Measurements from ENCODE around the gene IGBP1.
"Not testable (repeated sequence)": the region's sequence is repeated elsewhere in the genome, so short reads cannot be mapped to it uniquely, and the experiment has no call there.

The IGBP1 gene
- total RNA-seq = 48.4 to 75.0 (median 65.1) reads per million in 3 donors

- no peaks in the 10 kb centered on the region for H3K27me3 ChIP-seq (replicated peaks; ENCODE audit: control insufficient read depth, insufficient read depth, low read length, poor library complexity, severe bottlenecking)
- peak; percentile 64 to 76 (median 69) for DNase-seq
- peak within 1 kb of the TSS; percentile 61 for H3K4me3 ChIP-seq (ENCODE audit: insufficient read depth, low read depth, low read length, poor library complexity, severe bottlenecking)
- peak within 1 kb of the TSS; percentile 81 for H3K27ac ChIP-seq (ENCODE audit: insufficient read depth, low read length, poor library complexity, severe bottlenecking)
- H3K9me3 ChIP-seq (ENCODE audit: control insufficient read depth, low read length) = no peaks in the 10 kb centered on the region
- peaks cover 10% of the 10 kb centered on the region for H3K4me1 ChIP-seq (ENCODE audit: control insufficient read depth, insufficient read depth, low read length, poor library complexity, severe bottlenecking)
- peaks cover 3% of the 10 kb centered on the region for H3K36me3 ChIP-seq (ENCODE audit: control insufficient read depth, insufficient read depth, low read length)
These were observed at the start of gene IGBP1 for GRCh38 chrX:70133303-70134115. Gene IGBP1, plus strand, starts transcription at chrX:70133447. Its CDS starts 501 bp downstream, at chrX:70133948.

DNA sequence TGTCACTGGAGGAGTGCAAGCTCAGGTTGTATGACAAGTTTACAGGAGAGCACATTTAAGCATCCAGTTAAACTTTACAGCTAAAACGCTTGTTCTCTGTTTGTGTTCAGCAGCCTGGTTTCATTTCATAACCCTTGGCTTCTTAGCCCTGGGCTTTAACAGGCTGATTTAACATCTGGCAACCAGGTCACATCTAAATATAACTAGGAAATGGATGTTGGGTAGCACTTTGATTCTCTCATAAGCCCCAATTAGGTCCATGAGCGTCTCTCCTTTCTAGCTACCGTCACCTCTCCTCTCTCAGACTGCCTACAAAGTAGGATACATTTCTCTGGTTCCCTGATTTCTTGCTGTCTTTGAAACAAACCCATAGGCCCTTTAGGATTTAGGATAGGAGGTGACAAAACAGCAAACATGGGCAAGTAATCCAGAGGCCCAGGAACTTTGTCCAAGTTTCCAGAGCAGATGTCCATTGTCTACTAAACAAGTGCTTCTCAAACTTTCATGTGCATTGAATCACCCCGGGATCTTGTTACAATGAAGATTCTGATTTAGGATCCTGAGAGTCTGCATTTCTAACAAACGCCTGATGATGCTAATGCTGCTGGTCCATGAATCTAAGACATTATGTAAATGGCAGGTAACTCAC is 48.5 kb upstream of the IGBP1 start:
- Histone ChIP-seq H3K27ac (ENCODE audit: insufficient read depth, low read length, poor library complexity, severe bottlenecking) (no peak overlapping the region), H3K4me1 (ENCODE audit: control insufficient read depth, insufficient read depth, low read length, poor library complexity, severe bottlenecking) (no peaks in the 10 kb centered on the region), H3K4me3 (ENCODE audit: insufficient read depth, low read depth, low read length, poor library complexity, severe bottlenecking) (no peak overlapping the region), H3K36me3 (ENCODE audit: control insufficient read depth, insufficient read depth, low read length) (no peaks in the 10 kb centered on the region), H3K9me3 (ENCODE audit: control insufficient read depth, low read length) (no peaks in the 10 kb centered on the region), H3K27me3 (replicated peaks; ENCODE audit: control insufficient read depth, insufficient read depth, low read length, poor library complexity, severe bottlenecking) (no peaks in the 10 kb centered on the region)
- no peak for DNase-seq

GRCh38 chrX:70087857-70088630 is 45.2 kb upstream of the IGBP1 start:
- no peaks in the 10 kb centered on the region for H3K36me3 ChIP-seq (ENCODE audit: control insufficient read depth, insufficient read depth, low read length)
- no peak for DNase-seq
- no peak overlapping the region for H3K27ac ChIP-seq (ENCODE audit: insufficient read depth, low read length, poor library complexity, severe bottlenecking)
- no peaks in the 10 kb centered on the region for H3K27me3 ChIP-seq (replicated peaks; ENCODE audit: control insufficient read depth, insufficient read depth, low read length, poor library complexity, severe bottlenecking)
- H3K9me3 ChIP-seq (ENCODE audit: control insufficient read depth, low read length) = no peaks in the 10 kb centered on the region
- H3K4me3 ChIP-seq (ENCODE audit: insufficient read depth, low read depth, low read length, poor library complexity, severe bottlenecking) = no peak overlapping the region
- no peaks in the 10 kb centered on the region for H3K4me1 ChIP-seq (ENCODE audit: control insufficient read depth, insufficient read depth, low read length, poor library complexity, severe bottlenecking)

DNA sequence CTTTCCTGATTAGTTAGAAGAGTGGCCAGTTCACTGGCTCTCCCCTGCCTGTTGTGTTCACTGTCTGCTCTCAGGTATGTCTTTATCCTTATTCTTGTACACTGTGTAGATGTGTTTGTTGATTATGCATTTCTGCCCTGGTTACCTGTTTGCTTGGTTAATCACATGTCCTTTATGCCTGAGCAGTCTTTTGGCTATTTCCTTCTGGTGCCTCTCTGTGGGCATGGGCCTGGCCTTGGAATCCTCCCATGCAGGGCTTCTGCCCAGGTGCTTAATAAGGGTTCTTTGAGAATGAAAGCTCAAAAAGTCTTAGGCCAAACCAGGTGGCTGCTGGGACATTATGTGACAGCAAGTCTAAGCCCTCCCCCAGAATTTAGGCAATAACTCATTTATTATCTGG is 44.5 kb upstream of the IGBP1 start:
- Histone ChIP-seq H3K27ac (ENCODE audit: insufficient read depth, low read length, poor library complexity, severe bottlenecking) (no peak overlapping the region), H3K27me3 (replicated peaks; ENCODE audit: control insufficient read depth, insufficient read depth, low read length, poor library complexity, severe bottlenecking) (no peaks in the 10 kb centered on the region), H3K36me3 (ENCODE audit: control insufficient read depth, insufficient read depth, low read length) (no peaks in the 10 kb centered on the region), H3K4me3 (ENCODE audit: insufficient read depth, low read depth, low read length, poor library complexity, severe bottlenecking) (no peak overlapping the region), H3K4me1 (ENCODE audit: control insufficient read depth, insufficient read depth, low read length, poor library complexity, severe bottlenecking) (no peaks in the 10 kb centered on the region), H3K9me3 (ENCODE audit: control insufficient read depth, low read length) (no peaks in the 10 kb centered on the region)
- DNase-seq = no peak

GRCh38 chrX:70089604-70090297 is 43.5 kb upstream of the IGBP1 start:
- Histone ChIP-seq H3K27ac (ENCODE audit: insufficient read depth, low read length, poor library complexity, severe bottlenecking) (no peak overlapping the region), H3K4me3 (ENCODE audit: insufficient read depth, low read depth, low read length, poor library complexity, severe bottlenecking) (no peak overlapping the region), H3K27me3 (replicated peaks; ENCODE audit: control insufficient read depth, insufficient read depth, low read length, poor library complexity, severe bottlenecking) (no peaks in the 10 kb centered on the region), H3K4me1 (ENCODE audit: control insufficient read depth, insufficient read depth, low read length, poor library complexity, severe bottlenecking) (no peaks in the 10 kb centered on the region), H3K36me3 (ENCODE audit: control insufficient read depth, insufficient read depth, low read length) (no peaks in the 10 kb centered on the region), H3K9me3 (ENCODE audit: control insufficient read depth, low read length) (no peaks in the 10 kb centered on the region)
- DNase-seq = no peak

- Histone ChIP-seq H3K4me1 (ENCODE audit: control insufficient read depth, insufficient read depth, low read length, poor library complexity, severe bottlenecking) (no peaks in the 10 kb centered on the region), H3K27ac (ENCODE audit: insufficient read depth, low read length, poor library complexity, severe bottlenecking) (no peak overlapping the region), H3K4me3 (ENCODE audit: insufficient read depth, low read depth, low read length, poor library complexity, severe bottlenecking) (no peak overlapping the region), H3K9me3 (ENCODE audit: control insufficient read depth, low read length) (no peaks in the 10 kb centered on the region), H3K27me3 (replicated peaks; ENCODE audit: control insufficient read depth, insufficient read depth, low read length, poor library complexity, severe bottlenecking) (no peaks in the 10 kb centered on the region), H3K36me3 (ENCODE audit: control insufficient read depth, insufficient read depth, low read length) (no peaks in the 10 kb centered on the region)
- no peak for DNase-seq
These were observed 41.0 kb upstream of the IGBP1 start for GRCh38 chrX:70092247-70092646.

GRCh38 chrX:70096052-70096451 is 37.2 kb upstream of the IGBP1 start:
- Histone ChIP-seq H3K4me1 (ENCODE audit: control insufficient read depth, insufficient read depth, low read length, poor library complexity, severe bottlenecking) (no peaks in the 10 kb centered on the region), H3K36me3 (ENCODE audit: control insufficient read depth, insufficient read depth, low read length) (no peaks in the 10 kb centered on the region), H3K4me3 (ENCODE audit: insufficient read depth, low read depth, low read length, poor library complexity, severe bottlenecking) (no peak overlapping the region), H3K27ac (ENCODE audit: insufficient read depth, low read length, poor library complexity, severe bottlenecking) (no peak overlapping the region), H3K9me3 (ENCODE audit: control insufficient read depth, low read length) (no peaks in the 10 kb centered on the region), H3K27me3 (replicated peaks; ENCODE audit: control insufficient read depth, insufficient read depth, low read length, poor library complexity, severe bottlenecking) (no peaks in the 10 kb centered on the region)
- no peak for DNase-seq

- DNase-seq = no peak
- H3K27ac ChIP-seq (ENCODE audit: insufficient read depth, low read length, poor library complexity, severe bottlenecking) = no peak overlapping the region
- no peaks in the 10 kb centered on the region for H3K4me1 ChIP-seq (ENCODE audit: control insufficient read depth, insufficient read depth, low read length, poor library complexity, severe bottlenecking)
- no peak overlapping the region for H3K4me3 ChIP-seq (ENCODE audit: insufficient read depth, low read depth, low read length, poor library complexity, severe bottlenecking)
- H3K27me3 ChIP-seq (replicated peaks; ENCODE audit: control insufficient read depth, insufficient read depth, low read length, poor library complexity, severe bottlenecking) = no peaks in the 10 kb centered on the region
- H3K36me3 ChIP-seq (ENCODE audit: control insufficient read depth, insufficient read depth, low read length) = no peaks in the 10 kb centered on the region
- no peaks in the 10 kb centered on the region for H3K9me3 ChIP-seq (ENCODE audit: control insufficient read depth, low read length)
These were observed 28.0 kb upstream of the IGBP1 start for GRCh38 chrX:70105229-70105628.

DNA sequence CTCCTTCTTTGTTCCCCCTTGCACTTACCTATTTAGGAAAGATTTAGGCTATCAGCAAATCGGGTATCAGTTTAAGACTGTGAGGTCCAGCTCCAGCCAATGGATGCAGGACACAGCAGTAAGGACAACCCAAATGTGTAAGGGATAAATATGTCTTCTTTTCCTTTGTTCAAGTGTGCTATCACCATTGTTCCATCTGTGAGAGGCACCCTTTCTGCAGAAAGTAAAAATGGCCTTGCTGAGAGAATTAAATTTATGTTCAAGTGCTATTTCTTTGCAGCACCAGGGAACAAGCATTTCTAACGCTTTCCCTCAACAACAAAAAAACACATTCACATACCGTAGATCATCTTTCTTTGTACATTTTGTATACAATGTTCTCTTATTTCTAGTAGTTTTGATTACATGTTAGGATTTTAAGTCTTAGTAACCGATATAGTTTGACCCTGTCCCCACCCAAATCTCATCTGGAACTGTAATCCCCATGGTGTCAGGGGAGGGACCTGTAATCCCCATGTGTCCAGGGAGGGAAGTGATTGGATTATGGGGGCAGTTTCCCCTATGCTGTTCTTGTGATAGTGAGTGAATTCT is 21.7 kb upstream of the IGBP1 start:
- H3K9me3 ChIP-seq (ENCODE audit: control insufficient read depth, low read length); H3K4me1 ChIP-seq (ENCODE audit: control insufficient read depth, insufficient read depth, low read length, poor library complexity, severe bottlenecking); H3K4me3 ChIP-seq (ENCODE audit: insufficient read depth, low read depth, low read length, poor library complexity, severe bottlenecking); H3K27ac ChIP-seq (ENCODE audit: insufficient read depth, low read length, poor library complexity, severe bottlenecking); DNase-seq; H3K36me3 ChIP-seq (ENCODE audit: control insufficient read depth, insufficient read depth, low read length); H3K27me3 ChIP-seq (replicated peaks; ENCODE audit: control insufficient read depth, insufficient read depth, low read length, poor library complexity, severe bottlenecking): not testable (repeated sequence)
